Esophagus muscularis mucosa (tissue), 4 donors: ENCODE measurements around the gene PNLIPRP1.

Source experiments
- CTCF ChIP-seq, 3 experiments: fragments of 200-600 bp in 2 of 3; fragments of 450-650 bp in 1 of 3; sonication (generic) in 2 of 3; IDR thresholded peaks; one replicate each; pipeline ENCODE4 v1.5.1; 2017 to 2019; ENCODE audit warnings: antibody characterized with exemption in 3 of 3, mild to moderate bottlenecking in 2 of 3, moderate library complexity in 1 of 3
- EP300 ChIP-seq: sonication (generic); formaldehyde crosslinking; IDR thresholded peaks from one replicate; pipeline ENCODE4 v1.6.1; 2017; ENCODE audit warnings: antibody characterized with exemption
- POLR2A ChIP-seq: fragments of 450-650 bp; IDR thresholded peaks from one replicate; pipeline ENCODE4 v1.6.1; 2017; ENCODE audit warnings: antibody characterized with exemption, moderate library complexity, mild to moderate bottlenecking, low read depth

GRCh38 chr10:116611153-116611545 lies 20.4 kb downstream of the PNLIPRP1 start:
- TF ChIP-seq EP300 (no peak), CTCF (IDR thresholded peaks at IDR 0.05) (no peak), POLR2A (no peak)
